Measurements from ENCODE around the gene MTOR. TPM values are rescaled to one million over a fixed set of nuclear protein-coding genes. Genes with fewer than 3 reads are reported as not detected.
"Not testable (repeated sequence)": the region's sequence is repeated elsewhere in the genome, so short reads cannot be mapped to it uniquely, and the experiment has no call there.

MTOR gene
- polyA plus RNA-seq, 4 donors = 27.5 to 45.6 (median 40.9) TPM

- DNase-seq (ENCODE audit: low read depth in 4 of 4, low spot score in 3 of 4) = no peak
Observed at GRCh38 chr1:11187931-11188330, 74.4 kb downstream of the MTOR start.

GRCh38 chr1:11187494-11187893 is 74.9 kb downstream of the MTOR start:
- no peak for DNase-seq (ENCODE audit: low read depth in 4 of 4, low spot score in 3 of 4)

GRCh38 chr1:11187000-11187399 is 75.4 kb downstream of the MTOR start:
- no peak for DNase-seq (ENCODE audit: low read depth in 4 of 4, low spot score in 3 of 4)

GRCh38 chr1:11184973-11185372 is 77.4 kb downstream of the MTOR start:
- DNase-seq (ENCODE audit: low read depth in 4 of 4, low spot score in 3 of 4) = no peak

- DNase-seq (ENCODE audit: low read depth in 4 of 4, low spot score in 3 of 4) = no peak
Observed at GRCh38 chr1:11182884-11183283, 79.5 kb downstream of the MTOR start.

- DNase-seq (ENCODE audit: low read depth in 4 of 4, low spot score in 3 of 4) = no peak
Observed at GRCh38 chr1:11180342-11180744, 82.0 kb downstream of the MTOR start.

GRCh38 chr1:11179749-11180148 is 82.6 kb downstream of the MTOR start:
- DNase-seq (ENCODE audit: low read depth in 4 of 4, low spot score in 3 of 4) = not testable (repeated sequence)

GRCh38 chr1:11179125-11179524 is 83.2 kb downstream of the MTOR start:
- no peak for DNase-seq (ENCODE audit: low read depth in 4 of 4, low spot score in 3 of 4)

GRCh38 chr1:11178021-11179015 is 84.0 kb downstream of the MTOR start:
- DNase-seq (ENCODE audit: low read depth in 4 of 4, low spot score in 3 of 4) = no peak

- no peak for DNase-seq (ENCODE audit: low read depth in 4 of 4, low spot score in 3 of 4)
Observed at GRCh38 chr1:11176081-11176706, 86.2 kb downstream of the MTOR start.

- DNase-seq (ENCODE audit: low read depth in 4 of 4, low spot score in 3 of 4) = no peak
Observed at GRCh38 chr1:11175461-11175860, 86.9 kb downstream of the MTOR start.

- no peak for DNase-seq (ENCODE audit: low read depth in 4 of 4, low spot score in 3 of 4)
Observed at GRCh38 chr1:11174261-11174942, 87.9 kb downstream of the MTOR start.

GRCh38 chr1:11170102-11170501 is 92.2 kb downstream of the MTOR start:
- no peak for DNase-seq (ENCODE audit: low read depth in 4 of 4, low spot score in 3 of 4)

GRCh38 chr1:11169202-11169601 is 93.1 kb downstream of the MTOR start:
- DNase-seq (ENCODE audit: low read depth in 4 of 4, low spot score in 3 of 4) = no peak

- no peak for DNase-seq (ENCODE audit: low read depth in 4 of 4, low spot score in 3 of 4)
Observed at GRCh38 chr1:11168731-11169130, 93.6 kb downstream of the MTOR start.

- not testable (repeated sequence) for DNase-seq (ENCODE audit: low read depth in 4 of 4, low spot score in 3 of 4)
Observed at GRCh38 chr1:11166744-11167143, 95.6 kb downstream of the MTOR start.

GRCh38 chr1:11162752-11163151 is 99.6 kb downstream of the MTOR start:
- DNase-seq (ENCODE audit: low read depth in 4 of 4, low spot score in 3 of 4) = not testable (repeated sequence)

GRCh38 chr1:11158720-11159321 is 103.5 kb downstream of the MTOR start:
- no peak for DNase-seq (ENCODE audit: low read depth in 4 of 4, low spot score in 3 of 4)

GRCh38 chr1:11158291-11158690 is 104.1 kb downstream of the MTOR start:
- no peak for DNase-seq (ENCODE audit: low read depth in 4 of 4, low spot score in 3 of 4)

GRCh38 chr1:11157867-11158266 is 104.5 kb downstream of the MTOR start:
- DNase-seq (ENCODE audit: low read depth in 4 of 4, low spot score in 3 of 4) = no peak

- DNase-seq (ENCODE audit: low read depth in 4 of 4, low spot score in 3 of 4) = no peak
Observed at GRCh38 chr1:11157394-11157793, 105.0 kb downstream of the MTOR start.

Measured in left renal pelvis (tissue), 4 donors.